ENCODE measurements around the gene SPOPL.

- TF ChIP-seq CTCF (IDR thresholded peaks at IDR 0.05; ENCODE audit: low read depth, low read length, missing input control) (no peak), REST (IDR thresholded peaks at IDR 0.05) (no peak), NR2F2 (IDR thresholded peaks at IDR 0.05) (no peak), MAX (IDR thresholded peaks at IDR 0.05) (no peak), JUND (IDR thresholded peaks at IDR 0.05) (no peak), RAD21 (IDR thresholded peaks at IDR 0.05) (no peak)
Measured at GRCh38 chr2:138564586-138565229, 63.1 kb downstream of the SPOPL start.

Data from liver (tissue), 3 donors.